Measurements from ENCODE around the gene PIGP.
A peak's percentile ranks its signal among the peaks of the same experiment; 100 is the strongest.
"Not testable (repeated sequence)": the region's sequence is repeated elsewhere in the genome, so short reads cannot be mapped to it uniquely, and the experiment has no call there.

Gene PIGP

DNA sequence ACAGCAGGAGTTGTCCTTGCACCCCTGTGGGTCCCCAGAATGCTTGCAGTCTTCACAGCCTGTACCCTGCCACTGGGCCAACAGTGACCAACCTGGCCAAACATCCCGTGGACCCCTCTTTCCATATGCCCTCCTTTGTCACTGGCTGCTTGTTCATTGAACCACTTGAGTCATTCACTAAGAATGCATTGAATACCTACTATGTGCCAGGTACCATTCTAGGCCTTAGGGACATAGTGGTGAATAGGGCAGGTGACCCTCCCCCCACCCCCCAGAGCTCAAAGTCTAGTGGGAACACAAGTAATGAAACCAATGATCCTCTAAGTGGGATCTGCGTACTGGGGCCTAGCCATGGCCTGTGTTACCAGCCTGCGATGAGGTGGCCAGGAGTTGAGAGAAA is 28.2 kb downstream of the PIGP start:
- no peak for DNase-seq (ENCODE audit: low spot score)

DNA sequence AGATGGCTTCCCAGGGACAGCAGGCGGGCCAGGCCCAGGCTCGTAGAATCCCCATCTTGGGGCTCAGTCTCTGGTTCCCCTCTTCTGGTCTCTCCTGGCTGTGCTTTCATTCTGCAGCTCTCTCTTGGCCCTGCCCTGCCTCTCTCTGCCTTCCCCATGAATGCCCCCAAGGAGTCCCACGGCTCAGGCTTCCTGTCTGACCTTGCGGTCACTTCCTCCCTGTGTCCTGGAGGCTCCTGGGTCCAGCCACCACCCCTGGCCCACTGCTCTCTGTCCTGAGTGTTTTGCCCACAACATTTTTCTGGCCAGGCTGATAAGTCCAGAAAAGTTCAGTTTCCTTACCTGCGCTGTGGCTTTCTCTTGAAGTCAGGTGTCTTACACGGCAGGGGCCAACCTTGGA is 29.1 kb downstream of the PIGP start:
- DNase-seq (ENCODE audit: low spot score): no peak

DNA sequence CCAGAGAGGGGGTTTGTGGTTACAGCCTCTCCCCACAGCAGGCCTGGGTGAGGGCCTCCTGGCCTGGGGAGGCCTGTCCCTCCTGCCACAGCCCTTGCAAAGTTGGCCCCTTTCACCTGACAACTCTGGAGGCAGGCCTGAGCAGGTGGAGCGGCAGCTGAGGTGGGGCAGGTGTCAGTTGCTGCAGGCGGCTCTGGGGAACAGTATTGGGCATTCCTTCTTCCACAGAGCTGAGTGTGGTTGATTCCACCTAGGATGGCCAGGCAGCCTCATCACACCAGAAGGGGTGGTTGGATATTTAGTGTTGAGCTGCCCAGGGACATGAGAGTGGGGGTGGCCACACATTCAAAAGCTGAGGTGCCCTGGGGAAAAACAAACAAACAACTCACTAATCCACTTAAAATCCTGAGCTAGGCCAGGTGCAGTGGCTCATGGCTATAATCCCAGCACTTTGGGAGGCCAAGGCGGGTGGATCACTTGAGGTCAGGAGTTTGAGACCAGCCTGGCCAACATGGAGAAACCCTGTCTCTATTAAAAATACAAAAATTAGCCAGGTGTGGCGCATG is 31.1 kb downstream of the PIGP start:
- no peak for DNase-seq (ENCODE audit: low spot score)

DNA sequence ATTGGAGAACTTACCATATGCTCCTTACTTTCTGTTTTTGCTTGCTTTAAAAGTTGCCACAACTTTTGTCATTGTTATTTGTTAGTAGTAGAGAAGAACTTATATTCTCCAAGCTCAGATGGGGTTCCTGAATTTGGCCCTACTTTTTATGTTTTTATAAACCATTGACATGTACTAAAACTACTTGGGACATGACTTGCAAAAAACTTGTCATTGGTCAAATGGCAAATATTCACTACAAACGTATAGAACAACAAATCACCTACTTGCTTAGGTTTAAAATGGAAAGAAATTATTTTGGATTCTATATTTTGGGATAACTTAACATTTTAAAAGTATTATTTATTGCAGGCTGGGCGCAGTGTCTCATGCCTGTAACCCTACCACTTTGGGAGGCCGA is 32.7 kb downstream of the PIGP start:
- DNase-seq (ENCODE audit: low spot score): no peak

DNA sequence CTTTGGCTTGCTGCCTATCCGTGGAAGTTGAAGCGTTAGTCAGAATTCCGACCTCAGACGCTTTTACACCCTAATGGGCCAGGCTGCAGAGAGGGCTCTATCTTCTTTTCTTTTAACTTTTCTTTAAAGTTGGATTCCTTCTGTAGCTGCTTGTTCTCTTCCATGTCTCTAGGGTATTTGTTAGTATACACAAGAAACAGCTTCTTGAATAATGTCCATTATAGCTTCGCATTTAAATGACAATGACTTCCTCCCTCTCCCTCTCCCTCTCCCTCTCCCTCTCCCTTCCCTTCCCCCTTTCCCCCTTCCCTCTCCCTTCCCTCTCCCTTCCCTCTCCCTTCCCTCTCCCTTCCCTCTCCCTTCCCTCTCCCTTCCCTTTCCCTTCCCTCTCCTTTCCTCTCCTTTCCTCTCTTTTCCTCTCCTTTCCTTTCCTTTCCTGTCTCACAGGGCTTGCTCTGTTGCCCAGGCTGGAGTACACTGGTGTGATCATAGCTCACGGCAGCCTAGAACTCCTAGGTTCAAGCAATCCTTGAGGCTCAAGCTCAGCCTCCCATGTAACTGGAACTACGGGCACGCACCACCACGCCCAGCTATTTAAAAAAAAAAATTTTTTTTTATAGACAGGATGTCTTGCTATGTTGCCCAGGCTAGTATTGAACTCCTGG is 33.3 kb downstream of the PIGP start:
- no peak for DNase-seq (ENCODE audit: low spot score)

DNA sequence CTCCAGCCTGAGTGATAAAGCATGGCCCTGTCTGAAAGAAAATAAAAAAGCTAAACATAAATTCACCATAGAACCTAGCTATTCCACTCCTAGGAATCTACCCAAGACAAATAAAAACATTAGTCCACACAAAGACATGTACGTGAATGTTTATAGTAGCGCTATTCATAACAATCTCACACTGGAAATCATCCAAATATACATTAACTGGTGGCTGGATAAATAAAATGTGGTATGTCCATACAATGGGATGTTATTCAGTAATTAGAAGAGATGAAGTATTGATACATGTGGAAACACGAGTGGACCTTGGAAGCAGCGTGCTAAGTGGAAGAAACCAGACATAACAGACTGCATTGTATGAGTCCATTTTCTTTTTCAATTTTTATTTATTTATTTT is 36.7 kb downstream of the PIGP start:
- DNase-seq (ENCODE audit: low spot score): no peak

DNA sequence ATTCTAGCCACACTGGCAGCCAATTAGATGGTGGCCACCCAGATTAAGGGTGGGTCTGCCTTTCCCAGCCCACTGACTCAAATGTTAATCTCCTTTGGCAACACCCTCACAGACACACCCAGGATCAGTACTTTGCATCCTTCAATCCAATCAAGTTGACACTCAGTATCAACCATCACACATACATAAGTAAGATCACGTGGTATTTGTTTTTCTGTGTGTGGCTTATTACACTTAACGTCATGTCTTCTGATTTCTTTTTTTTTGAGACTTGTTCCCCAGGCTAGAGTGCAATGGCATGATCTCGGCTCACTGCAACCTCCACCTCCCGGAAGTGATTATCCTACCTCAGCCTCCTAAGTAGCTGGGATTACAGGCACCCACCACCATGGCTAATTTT is 38.5 kb downstream of the PIGP start:
- DNase-seq (ENCODE audit: low spot score): not testable (repeated sequence)

DNA sequence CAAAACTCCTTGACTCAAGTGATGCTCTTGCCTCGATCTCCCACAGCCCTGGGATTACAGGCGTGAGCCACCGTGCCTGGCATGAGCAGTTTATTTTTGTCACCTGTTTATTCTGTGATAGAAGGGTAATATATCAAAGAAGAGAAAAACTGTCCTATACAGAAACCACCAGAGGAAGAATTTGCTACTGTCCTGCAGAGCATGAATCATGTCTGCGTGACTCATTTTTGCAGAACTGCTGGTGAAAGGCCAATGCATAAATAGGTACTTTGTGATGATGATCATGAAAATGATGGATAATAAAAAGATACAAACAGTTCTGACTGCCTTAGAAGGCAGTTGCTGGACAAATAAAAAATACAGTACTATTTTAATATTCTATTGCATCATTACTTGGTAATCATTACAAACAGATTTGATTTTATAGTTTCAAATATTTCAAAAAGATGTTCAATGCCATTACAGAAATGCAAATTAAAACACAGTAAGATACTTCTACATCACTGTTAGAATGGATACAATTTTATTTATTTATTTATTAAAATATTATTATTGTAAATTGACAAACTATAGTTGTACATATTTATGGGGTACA is 39.9 kb downstream of the PIGP start:
- peak; percentile 71 for DNase-seq (ENCODE audit: low spot score)

DNA sequence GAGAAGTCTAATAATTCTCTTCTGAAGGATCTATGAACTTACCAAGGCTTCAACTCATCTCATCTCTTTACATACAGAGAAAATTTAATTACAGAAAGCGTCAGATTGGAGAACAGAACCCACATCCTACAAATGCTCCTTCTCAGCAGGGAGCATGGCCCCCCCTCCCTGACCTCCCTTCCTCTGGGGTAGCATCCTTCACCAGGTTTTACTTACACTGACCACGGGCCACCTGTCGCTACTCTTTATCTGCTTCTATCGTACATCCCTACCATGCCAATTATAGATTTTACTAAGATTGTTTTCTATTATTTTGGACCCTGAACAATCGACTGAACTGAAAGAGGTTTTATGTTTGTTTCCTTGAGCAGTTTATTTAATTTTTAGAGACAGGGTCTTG is 40.6 kb downstream of the PIGP start:
- no peak for DNase-seq (ENCODE audit: low spot score)

DNA sequence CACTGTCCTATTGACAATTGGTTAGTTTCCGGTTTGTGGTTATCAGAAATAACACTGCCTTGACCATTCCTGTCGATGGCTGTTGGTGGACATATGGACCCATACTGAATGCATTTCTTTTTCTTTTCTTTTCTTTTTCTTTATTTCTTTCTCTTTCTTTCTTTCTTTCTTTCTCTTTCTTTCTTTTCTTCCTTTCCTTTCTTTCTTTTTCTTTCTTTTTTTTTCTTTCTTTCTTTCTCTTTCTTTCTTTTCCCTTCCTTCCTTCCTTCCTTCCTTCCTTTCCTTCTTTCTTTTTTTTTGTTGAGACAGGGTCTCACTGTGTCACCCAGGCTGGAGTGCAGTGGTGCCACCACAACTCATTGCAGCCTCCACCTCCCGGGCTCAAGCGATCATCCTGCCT is 42.0 kb downstream of the PIGP start:
- no peak for DNase-seq (ENCODE audit: low spot score)

DNA sequence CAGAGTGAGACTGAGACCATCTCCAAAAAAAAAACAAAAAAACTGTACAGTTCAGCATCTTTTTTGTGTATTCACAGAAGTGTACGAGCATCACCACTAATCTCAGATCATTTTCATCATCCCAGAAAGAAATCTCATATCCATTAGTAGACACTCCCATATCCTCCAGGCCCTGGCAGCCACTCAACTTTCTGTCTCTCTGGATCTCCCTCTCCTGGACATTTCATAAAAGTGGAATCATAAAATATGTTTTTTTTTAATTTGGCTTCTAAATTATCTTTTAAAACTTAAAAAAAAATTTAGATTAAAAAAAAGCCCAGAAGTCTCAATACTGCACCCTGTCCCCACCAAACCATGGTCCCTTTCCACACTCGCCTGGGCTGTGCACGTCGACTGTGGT is 44.3 kb downstream of the PIGP start:
- no peak for DNase-seq (ENCODE audit: low spot score)

DNA sequence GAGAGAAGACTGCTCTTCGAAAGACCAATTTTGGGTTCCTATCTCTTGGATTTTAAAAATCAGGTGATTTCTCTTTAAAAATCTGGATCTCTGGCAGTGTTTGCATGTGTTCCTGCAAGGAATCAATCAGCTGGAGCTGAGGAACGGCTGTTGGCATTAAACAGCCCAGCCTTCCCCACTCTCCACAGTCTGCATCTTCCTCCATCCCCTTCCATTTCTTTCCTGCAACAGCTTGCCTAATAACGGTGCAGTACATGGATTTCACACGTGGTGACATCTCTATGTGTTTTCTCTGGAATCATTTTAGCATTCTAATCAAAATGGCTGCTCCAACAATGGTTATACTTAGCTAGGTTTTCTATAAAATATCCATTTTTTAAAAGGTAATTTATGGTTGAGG is 46.4 kb downstream of the PIGP start:
- no peak for DNase-seq (ENCODE audit: low spot score)

DNA sequence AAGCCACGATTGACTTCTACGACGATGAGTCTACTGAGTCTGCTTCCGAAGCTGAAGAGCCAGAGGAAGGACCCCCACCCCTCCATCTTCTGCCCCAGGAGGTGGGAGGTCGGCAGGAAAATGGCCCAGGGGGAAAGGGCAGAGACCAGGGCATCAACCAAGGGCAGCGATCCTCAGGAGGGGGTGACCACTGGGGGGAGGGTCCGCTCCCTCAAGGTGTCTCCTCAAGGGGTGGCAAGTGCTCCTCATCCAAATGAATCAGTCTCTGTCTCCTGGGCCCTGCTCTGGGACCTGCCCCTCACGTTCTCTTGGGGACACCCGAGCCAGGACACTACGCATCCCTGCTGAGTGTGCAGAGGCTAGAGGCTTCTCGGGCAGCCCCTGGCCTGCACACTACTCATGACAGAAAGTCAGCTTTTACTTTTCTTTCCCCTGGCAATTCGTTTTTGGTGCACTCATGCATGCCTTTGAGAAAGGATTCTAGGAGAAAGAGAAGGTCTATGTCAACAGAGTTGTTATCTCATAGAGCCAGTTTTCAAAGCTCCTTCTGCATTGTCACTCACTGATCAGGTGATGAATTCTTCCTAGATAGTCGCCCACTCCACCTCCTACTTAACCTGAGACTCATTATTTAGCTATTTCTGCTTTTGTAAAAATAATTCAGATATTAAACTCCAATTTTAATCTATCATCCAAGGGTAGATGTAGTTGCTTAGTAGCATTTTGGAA is 54.8 kb downstream of the PIGP start:
- DNase-seq (ENCODE audit: low spot score): no peak
